Measurements from ENCODE around the gene TBC1D20.
A peak's percentile ranks its signal among the peaks of the same experiment; 100 is the strongest.
"Not testable (repeated sequence)": the region's sequence is repeated elsewhere in the genome, so short reads cannot be mapped to it uniquely, and the experiment has no call there.

The TBC1D20 gene

DNA sequence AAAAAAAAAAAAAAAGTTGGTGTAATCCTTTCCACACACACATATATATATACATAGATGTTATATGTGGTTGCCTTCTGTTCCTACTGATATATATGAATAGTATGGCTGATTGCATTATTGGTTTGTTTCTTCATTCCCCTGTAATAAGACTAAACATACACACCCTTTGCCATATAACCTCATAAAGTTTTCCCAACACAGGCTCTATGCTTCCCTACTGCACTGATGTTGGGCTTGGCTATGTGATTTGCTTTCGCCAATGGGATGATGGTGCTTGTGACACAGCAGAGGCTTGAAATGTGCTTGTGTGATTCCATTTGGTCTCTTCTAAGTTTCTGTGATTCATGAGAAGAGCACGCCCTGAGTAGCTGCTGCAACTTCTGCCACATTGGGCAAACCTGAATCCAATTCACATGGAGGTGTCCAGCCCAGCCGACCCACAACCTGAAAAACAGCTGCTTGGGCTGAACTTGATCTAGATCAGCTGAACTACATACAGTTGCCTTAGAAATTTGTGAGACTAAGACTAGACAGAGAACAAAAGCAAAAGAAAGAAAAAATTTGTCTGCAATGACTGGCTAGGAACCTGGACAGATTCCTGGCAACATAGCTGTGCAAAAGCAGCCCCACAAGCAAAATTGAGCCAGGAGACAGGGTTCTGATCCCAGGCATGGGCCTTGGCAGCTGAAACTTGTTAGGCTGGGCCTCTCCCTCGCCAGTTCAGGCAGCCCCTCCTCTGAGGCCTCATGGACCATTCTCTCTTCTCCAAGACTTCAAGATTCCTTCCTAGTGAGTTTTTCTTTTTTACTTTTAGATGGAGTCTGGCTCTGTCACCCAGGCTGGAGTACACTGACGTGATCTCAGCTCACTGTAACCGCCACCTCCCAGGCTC lies 13.4 kb upstream of the TBC1D20 start:
- DNase-seq = no peak

DNA sequence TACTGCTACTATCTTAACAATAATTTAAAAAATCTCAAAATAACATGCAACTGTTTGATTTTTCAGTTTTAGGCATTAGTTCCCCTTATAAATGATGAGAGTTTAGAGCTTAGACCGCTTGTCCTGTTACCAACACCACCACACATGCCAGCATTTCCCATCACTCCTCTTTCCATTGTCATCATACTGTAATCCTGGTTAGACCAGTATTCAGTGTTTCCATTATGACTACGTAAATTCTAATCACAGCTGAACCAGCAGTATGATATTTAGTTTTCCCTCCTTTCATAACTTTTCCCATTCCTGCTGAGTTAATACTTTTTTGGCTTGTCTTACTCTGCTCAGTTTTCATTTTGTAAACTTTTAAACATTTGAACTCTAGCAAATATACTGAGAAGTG lies 12.2 kb upstream of the TBC1D20 start:
- DNase-seq = no peak

DNA sequence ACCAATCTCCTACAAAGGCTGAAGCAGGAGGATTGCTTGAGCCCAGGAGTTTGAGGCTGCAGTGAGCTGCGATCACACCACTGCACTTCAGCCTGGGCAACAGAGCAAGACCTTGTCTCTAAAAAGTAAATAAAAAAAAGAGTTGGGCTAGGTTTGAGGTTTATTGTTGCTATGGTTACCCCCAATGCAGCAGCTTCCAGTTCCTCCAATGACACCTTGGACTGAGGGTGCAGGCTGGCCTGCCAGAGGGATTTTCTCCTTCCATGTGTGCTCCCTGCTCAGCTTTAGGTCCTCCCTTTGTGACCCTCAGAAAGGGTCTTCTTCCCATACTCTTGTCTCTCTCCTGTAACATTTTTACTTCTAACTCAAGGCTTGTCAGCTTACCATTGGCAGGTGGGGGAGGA lies 10.6 kb upstream of the TBC1D20 start:
- no peak for DNase-seq

DNA sequence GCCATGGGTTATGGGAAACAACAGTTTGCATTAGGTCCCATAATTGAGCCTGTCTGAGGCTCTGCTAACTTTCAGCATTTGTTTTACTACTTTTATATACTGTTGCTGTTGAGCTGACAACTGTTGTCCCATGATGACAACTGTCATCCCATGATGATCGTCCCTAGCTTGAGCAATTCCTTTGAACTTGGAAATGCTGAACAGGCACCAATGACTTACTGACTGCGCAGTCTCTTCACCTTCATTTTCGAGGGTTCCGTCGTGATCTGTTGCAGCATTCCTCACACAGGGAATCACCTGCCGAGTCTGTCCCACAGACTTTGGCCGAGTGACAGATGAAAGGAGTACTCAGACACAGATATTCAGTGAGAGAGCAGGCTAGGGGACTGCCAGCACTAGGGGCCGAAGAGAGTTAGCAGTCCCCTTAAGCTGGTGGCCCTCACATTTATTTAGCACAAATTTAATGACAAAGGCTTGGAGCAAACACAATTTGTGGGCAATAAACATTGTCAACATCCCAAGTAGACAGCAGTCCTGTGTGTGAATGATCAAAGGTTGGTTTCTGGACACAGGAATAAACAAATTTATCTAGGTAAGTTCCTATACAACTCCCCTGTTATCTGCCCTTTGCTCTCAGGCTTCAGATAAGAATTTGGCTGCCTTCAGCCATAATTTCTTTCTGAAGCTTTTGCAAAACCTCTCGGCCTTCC lies 10.0 kb upstream of the TBC1D20 start:
- no peak for DNase-seq

DNA sequence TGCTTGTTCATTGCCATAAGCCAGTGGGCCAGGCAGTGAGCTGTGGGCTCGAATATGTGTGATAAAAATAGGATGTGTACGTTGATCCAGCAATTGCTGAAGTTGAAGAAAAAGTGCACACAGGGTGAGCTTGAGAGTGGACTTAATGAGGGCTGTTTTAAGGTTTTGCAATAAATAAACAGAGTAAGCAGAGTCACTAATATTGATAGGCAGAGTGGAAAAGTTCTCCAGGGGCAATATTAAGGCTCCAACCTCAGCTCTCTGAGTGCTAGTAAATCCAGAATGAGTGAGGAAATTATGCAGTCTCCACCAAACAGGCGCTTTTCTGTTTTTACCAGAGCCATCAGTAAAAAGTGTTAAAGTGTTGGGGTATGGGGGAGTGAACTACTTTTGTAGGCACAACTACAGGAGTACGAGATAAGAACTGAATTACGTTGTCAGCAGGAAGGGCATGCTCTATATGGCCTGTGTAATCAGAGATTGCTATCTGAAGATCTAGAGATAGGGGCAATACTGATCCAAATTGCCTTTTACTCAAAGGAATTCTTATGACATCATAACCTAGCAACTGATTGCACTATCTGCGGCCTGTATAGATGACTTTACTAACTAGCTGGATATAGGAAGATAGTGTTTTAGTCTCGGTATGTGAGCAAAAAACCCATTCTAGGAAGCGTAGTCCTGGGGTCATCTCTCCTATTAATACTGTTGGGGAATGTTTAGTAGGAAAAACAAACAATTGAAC lies 7.6 kb upstream of the TBC1D20 start:
- DNase-seq = no peak

DNA sequence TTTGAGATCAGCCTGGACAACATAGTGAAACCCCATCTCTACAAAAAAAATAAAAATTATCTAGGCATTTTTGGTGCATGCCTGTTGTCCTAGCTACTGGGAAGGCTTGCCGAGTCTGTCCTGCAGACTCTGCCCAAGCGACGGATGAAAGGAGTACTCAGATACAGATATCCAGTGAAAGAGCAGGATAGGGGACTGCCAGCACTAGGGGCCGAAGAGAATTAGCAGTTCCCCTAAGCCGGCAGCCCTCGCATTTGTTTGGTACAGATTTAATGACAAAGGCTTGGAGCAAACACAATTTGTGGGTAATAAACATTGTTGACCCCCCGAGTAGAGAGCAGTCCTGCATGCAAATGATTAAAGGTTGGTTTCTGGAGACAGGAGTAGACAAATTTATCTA lies 5.4 kb upstream of the TBC1D20 start:
- no peak for DNase-seq

DNA sequence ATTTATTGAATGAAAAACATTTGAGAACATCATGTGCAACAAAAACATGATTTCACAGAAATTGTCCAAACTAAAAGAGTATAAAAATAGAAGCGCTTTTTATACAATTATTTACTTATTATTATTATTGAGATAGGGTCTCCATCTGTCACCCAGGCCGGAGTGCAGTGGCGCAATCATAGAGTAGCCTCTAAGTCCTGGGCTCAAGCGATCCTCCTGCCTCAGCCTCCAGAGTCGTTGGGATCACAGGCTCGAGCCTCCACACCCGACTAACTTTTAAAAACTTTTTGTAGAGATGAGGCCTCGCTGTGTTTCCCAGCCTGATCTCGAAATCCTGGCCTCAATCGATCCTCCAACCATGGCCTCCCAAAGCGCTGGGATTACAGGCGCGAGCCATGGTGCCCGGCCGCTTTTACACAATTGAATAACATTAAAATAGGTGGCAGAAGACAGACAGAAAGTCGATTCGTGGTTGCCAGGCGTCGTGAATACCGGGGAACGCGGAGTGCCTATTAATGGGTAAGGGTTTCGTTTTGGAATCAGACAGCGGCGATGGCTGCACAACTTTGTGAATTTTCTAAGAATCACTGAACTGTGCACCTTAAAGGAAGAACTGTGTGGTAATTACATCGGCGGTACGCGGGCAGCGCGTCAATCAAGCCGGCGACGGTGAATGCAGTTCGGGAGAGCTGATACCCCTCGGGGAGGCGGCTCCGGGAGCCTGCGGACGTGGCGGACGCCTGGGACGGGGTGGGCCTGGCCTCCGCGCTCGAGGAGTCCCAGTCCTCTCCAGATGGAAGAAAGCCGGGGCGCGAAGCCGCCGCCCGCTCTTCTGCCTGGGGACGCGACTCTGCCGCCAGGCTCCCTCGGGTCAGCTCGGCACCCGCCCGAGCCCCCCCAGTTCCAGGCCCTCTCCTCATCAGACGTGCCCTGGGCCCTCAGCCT lies 807 bp downstream of the TBC1D20 start:
- no peak for DNase-seq

DNA sequence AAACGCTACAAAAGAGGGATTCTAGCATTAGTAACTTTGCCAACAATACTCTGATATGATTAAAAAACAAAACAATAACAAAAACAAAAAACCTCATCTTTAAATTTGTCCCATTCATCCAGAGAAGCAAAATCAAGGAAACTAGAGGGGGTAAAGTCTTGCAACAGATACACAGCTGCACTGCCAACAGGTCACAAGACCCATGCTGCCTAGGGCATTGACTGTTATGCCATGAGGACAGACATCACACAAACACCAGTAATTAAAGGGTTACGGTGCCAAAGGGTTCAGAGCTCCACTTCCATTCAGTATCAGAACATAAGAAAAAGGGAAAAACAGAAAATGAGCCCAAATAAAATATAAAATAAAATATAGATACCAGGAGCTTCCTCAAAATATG lies 1.6 kb downstream of the TBC1D20 start:
- DNase-seq = no peak

DNA sequence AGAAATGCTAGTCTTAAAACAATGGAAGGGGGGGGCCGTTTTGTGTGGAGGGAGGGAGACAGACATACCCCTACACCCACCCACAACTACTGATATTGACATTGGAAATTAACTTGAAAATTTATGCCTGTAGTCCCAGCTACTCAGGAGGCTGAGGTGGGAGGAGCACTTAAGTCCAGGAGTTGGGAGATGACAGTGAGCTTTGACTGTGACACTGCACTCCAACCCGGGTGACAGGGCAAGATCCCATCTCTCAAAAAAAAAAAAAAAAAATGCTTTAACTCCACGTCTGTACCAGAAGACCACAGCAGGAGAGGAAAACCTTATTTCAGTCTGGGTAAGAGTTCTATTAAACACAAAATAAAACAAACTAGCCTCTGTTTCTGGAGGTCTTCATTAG lies 2.2 kb downstream of the TBC1D20 start:
- DNase-seq = no peak

DNA sequence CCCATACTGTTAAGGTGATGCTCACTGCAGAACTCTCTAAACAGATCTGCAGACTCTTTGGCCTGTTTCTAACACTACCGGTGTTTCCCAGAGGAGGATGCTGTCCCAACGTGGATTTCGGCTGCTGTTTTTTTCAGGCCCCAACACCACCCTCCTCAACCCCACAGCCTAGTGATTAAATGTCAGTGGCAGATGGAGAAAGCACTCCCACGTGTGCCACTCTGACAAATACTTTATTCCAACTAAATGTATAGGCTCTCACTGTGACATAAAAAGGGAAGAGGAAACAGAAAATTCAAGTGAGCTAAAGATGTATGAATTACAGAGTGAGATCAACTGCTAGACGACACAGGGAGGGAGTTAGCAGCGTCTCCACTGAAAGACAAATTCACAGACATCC lies 3.6 kb downstream of the TBC1D20 start:
- DNase-seq = no peak

DNA sequence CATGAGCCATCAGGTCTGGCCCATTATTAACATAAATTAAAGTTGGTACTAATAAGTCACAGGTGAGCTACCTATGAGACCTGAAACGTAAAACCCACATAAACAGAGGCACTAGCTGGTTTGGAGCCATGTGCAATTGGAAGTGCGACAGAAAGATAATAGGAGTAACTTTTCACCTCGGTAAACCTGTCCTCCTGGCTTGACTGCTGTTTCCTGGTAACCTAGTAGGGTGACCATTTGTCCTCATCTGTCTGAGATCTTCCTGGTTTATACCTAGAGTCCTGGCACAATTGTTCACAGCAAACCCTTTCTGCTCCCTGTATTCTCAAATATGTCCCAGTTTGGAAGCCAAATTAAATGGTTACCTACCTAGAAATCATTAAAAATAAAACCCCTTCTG lies 7.4 kb downstream of the TBC1D20 start:
- DNase-seq = no peak

DNA sequence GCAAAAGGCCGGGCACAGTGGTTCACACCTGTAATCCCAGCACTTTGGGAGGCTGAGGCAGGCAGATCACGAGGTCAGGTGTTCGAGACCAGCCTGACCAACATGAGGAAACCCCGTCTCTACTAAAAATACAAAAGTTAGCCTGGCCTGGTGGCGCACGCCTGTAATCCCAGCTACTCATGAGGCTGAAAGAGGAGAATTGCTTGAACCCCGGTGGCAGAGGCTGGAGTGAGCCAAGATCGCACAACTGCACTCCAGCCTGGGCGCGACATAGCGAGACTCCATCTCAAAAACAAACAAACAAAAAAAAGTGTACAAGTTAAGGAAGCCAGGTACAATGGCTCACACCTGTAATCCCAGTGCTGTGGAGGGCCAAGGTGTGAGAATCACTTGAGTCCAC lies 10.3 kb downstream of the TBC1D20 start:
- not testable (repeated sequence) for DNase-seq

DNA sequence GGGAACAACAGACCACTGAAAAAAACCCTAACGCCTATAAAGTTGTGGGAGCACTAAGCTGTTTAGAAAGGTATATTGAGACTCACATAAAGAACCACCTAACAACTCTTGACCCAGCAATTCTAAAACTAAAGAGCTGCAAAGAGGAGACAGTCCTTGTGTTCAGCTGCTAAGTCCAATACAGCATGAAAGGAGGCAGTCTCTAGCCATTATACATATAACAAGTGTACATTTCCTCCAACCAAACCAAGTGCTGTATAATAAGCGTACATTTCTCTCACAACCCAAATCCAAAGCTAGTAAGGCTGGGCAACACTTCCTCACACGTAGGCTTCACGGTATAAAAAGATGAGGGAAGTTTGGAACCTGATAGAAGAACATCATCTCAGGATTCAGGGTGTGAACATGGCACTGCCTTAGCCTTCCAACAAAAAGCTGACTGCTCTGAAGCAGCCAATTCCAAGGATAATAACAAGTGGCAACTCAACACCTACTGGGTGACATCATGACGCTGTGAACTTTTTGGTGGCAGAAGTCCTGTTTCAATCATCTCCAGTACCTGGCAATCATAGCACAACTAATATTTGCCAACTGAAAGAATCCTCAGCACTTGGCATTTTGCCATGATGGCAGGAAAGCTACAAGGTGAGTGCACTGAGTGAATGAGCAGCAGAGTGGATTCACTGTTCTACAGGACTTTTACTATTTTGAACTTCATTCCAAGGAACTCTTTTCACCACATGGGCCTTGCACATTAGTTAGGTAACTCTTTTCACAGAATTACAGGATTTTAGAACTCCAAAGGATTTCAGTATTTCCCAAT lies 16.6 kb downstream of the TBC1D20 start:
- DNase-seq = no peak

DNA sequence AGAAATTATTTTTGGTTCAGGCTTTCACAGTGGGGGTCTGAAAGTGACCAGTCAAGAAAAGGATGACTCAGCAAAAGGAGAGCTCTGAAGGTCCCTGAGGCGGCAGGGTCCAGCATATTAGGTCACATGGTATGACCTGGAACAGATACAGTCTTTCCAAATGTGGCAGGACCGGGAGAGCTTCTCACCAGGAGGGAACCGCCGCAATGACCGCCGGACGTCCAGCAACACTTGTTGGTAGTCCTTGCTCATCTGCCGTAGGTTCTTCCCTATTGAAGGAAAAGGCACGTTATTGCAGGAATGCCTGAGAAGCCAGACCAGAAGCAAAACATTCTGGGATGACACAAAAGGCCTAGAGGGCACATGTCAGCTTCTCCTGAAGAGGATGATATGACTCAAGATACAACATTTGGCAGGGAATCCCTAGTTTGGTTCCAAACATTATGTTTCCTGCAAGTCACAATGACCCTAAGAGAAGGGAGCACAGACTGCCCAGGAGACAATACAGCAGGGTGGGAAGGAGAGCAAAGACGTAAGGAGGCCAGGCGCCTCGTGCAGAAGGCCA lies 17.4 kb downstream of the TBC1D20 start:
- peak; percentile 7 for DNase-seq

DNA sequence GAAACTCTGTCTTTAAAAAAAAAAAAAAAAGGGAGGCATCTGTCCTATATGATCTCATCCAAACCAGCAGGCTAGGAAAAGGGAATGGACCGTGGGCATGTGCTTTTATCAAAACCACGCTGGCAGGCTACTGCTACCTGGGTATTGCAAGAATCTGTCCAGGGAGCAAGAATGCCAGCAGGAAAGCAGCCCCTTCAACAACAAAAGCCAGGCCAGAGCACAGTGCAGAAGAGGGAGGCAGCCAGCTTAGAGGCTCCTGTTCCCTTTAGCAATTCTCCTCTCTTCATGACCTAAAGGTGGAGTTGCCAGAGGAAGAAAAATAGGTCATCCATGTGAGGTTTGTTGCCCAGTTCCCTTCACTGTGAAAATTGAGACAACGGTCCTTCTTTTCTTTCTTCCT lies 18.2 kb downstream of the TBC1D20 start:
- DNase-seq = no peak

DNA sequence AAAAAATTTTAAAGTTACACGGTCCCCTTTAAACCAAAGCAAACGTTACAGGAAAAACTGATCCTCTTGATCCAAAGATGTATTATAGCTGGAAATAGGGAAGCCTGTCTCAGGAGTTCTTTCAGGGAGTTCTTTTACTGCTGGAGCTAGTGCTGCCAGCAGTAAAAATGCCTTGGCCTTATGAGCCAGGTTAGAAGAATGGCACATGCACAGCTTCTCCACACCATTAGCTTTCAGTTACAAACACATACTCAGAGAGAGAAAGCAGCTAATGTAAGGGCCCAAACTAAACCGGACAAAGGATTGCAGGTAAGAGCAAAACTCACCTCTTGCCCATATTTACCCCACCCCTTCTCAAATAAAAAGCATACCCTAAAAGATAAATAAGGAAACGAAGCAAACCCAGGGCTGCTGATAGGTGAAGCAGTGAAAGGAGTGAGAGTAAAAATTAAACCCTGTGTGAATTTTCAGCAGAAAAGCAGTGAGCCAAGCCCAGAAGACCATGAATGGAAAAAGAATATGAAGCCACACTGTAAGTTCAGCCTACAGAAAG lies 19.0 kb downstream of the TBC1D20 start:
- no peak for DNase-seq

DNA sequence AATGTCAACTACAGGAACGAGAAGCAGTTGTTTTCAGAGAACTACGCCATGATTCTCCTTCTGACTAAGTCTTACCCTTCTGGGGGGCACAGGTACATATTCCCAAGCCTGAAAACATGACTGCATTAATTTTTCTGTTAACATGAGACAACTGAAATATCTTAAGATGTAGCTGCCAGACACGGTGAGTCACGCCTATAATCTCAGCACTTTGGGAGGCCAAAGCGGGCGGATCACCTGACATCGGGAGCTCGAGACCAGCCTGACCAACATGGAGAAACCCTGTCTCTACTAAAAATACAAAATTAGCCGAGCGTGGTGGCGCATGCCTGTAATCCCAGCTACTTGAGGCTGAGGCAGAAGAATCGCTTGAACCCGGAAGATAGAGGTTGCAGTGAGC lies 21.7 kb downstream of the TBC1D20 start:
- DNase-seq = no peak

DNA sequence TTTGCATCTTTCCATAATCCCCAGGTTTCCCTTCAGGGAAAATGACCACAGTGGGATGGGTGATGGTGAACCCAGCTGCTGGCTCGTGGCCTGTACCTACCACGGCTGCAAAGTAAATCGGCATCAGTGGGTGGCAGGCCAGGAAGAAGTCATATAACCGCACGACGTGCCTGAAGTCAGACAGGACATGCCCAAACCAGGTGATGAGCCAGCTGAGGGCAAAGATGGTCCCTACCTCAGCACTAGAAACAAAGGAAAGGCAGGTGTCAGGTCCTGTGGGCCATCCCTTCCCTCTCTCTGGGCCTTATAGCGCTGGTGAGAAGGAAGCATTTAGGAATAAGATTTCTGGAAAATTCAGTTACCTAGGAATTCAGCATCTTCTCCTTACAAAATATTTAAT lies 22.2 kb downstream of the TBC1D20 start:
- DNase-seq = no peak

DNA sequence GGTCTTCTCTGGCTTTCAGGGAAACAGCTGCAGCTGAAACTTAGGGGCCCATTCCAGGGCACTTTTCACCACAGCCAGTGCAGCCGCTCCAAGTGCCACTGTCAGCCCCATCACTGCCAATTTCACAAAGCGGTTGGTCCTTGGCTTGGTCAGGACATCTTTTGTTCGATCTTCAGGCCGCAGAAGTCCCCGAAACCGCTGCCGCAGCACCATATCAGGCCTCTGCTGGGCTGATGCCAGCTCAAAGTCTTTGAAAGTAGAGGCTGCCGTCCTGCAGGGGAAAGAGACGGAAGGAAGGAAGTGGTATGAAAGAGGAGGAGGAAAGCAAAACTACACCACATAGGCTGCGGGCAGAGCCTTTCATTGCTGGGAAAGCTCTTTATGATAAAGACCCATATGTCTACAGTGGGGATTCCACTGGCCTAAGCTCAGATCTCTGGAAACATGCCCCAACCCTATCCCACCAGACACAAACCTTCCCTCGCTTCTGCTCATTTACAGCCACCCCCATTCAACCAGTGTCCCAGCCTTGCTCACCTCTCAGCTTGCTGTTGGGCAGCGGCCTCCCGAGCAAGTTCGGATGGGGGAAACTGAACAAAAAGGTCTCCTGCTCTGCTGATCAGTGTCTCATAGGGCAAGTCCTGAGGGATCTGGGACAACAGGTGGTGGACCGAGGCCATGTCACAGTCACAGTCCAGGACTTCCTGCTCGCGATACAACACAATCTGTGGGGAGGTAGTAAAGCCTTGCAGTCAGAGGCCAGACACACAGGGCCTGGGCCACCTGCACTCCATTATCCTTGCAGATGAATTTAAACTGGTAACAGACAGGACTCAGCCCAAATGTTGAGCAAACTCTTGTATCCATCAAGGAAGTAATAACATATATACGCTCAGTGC lies 23.5 kb downstream of the TBC1D20 start:
- DNase-seq = no peak

All from T1000 (cell line).